ENCODE measurements around the gene CLMN. TPM values are rescaled to one million over a fixed set of nuclear protein-coding genes. Genes with fewer than 3 reads are reported as not detected.
"Not testable (repeated sequence)": the region's sequence is repeated elsewhere in the genome, so short reads cannot be mapped to it uniquely, and the experiment has no call there.

CLMN gene
- total RNA-seq, 2 experiments from 2014 or later: 0.75 to 1.5 TPM

DNA sequence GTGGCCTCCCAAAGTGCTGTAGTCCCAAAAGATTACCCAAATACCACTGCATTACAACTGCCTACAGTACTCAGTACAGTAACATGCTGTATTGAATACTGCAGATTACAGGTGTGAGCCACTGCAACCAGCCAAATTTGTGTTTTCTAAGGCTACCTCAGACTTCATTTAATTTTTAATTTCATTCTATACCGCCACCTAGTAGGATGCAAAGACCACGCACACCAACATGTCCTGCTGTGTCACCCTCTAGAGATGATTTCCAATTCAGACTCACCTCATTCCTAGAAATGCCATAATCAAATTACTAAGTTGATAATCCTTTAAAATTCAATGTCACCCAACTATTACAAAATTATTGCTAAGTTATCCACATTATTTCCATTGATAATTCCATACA, 177.5 kb downstream of the CLMN start:
- POLR2A ChIA-PET: no interaction called here
- ATAC-seq (no peak), DNase-seq (no peak)
- intact Hi-C loops (cut with DNase I, micrococcal nuclease): no loop called here
- H3K36me3 Mint-ChIP-seq (ENCODE audit: low read depth): peaks cover 31% of the 10 kb centered on the region
- H3K9me3 Mint-ChIP-seq (ENCODE audit: low read depth): peaks cover 17% of the 10 kb centered on the region
- H3K27me3 Mint-ChIP-seq: no peaks in the 10 kb centered on the region
- H3K4me3 Mint-ChIP-seq: no peak overlapping the region
- peaks cover 77% of the 10 kb centered on the region for H3K4me1 Mint-ChIP-seq
- H3K27ac Mint-ChIP-seq: no peak overlapping the region
- CTCF ChIA-PET: interaction anchor here (0.6 to 2.1 kb wide), 2 partner anchors 14 to 300 kb away, joined by 3 to 5 read pairs; no protein-coding TSS in a partner anchor

DNA sequence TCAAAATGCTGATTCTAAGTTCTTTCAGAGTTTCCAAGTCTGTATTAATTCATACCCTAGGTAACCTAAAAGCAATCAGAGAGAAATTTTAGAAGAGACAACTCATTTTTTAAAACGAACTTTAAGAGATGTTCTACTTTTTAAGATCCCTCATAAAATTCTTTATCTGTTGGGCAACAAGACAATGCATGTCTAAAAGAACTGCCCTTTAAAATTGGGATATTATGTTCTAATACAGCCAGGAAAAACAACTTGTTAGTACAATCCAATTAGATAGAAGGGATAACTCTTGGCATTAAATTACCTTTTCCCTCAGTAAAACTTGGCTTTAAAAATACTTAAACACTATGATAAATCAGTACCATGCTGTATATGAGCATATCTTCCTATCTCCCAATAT, 178.0 kb downstream of the CLMN start:
- peaks cover 16% of the 10 kb centered on the region for H3K9me3 Mint-ChIP-seq (ENCODE audit: low read depth)
- intact Hi-C loops (cut with DNase I, micrococcal nuclease): no loop called here
- no peak for ATAC-seq
- POLR2A ChIA-PET: interaction anchor here (0.6 kb wide), 1 partner anchor 1995 kb away, joined by 4 read pairs; no protein-coding TSS in a partner anchor
- no peak overlapping the region for H3K4me3 Mint-ChIP-seq
- H3K36me3 Mint-ChIP-seq (ENCODE audit: low read depth): peaks cover 31% of the 10 kb centered on the region
- no peaks in the 10 kb centered on the region for H3K27me3 Mint-ChIP-seq
- CTCF ChIA-PET: interaction anchor here (1.1 to 2.1 kb wide), 2 partner anchors 7 to 14 kb away, joined by 3 to 5 read pairs; no protein-coding TSS in a partner anchor
- no peak for DNase-seq
- H3K4me1 Mint-ChIP-seq: peaks cover 77% of the 10 kb centered on the region
- H3K27ac Mint-ChIP-seq: no peak overlapping the region

DNA sequence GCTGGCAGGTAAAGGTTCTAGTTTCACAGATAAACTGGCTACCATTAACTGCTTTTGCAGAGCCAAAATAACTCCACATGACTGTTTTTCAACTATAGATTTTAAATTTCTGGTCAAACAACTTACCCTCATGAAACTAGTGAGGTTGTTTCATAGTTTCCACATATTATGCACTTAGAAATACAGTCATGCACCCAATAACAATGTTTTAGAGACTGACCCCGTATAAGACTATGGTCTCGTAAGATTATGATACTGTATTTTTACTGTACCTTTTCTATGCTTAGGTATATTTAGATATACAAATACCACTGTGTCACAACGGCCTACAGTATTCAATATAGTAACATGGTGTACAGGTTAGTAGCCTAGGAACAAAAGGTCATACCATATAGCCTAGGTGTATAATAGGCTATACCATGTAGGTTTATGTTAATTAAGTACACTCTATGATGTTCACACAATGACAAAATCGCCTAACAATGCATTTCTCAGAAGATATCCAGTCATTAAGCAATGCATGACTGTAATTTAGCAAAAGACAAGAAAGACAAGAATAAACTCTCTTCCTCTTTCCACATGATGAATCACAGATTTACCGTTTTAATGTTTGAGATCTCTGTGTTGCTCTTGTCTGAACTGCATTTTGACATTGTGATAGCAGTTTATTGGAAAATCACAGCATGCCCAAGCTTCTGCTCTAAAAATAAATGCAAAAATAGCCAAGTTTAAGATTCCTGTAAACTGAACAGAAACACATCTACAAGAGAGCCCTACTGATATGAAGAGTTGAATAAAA, 179.4 kb downstream of the CLMN start:
- peaks cover 23% of the 10 kb centered on the region for H3K36me3 Mint-ChIP-seq (ENCODE audit: low read depth)
- H3K27me3 Mint-ChIP-seq: no peaks in the 10 kb centered on the region
- DNase-seq: no peak
- no peak overlapping the region for H3K4me3 Mint-ChIP-seq
- CTCF ChIA-PET: interaction anchor here (0.6 to 2.1 kb wide), 2 partner anchors 16 to 1219 kb away, joined by 4 to 5 read pairs; no protein-coding TSS in a partner anchor
- peaks cover 76% of the 10 kb centered on the region for H3K4me1 Mint-ChIP-seq
- peak overlapping the region; percentile 52 for H3K27ac Mint-ChIP-seq
- peaks cover 6% of the 10 kb centered on the region for H3K9me3 Mint-ChIP-seq (ENCODE audit: low read depth)
- intact Hi-C loops (cut with DNase I, micrococcal nuclease): no loop called here
- peak; percentile 87 for ATAC-seq
- POLR2A ChIA-PET: no interaction called here

DNA sequence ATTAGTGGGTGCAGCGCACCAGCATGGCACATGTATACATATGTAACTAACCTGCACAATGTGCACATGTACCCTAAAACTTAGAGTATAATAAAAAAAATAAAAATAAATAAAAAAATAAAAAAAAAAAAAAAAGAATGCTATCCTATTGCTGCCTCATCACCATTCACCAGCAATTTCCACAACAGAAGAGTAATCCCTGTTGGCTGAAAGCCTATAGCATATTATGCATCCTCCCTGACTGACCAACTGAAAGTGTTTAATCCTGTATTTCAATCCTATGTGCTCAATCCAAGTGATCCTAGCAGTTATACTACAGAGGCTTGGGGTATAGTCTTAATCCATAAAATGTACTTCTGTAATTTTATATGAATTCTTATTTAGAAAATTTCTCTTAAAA, 180.8 kb downstream of the CLMN start:
- Mint-ChIP-seq H3K27ac (no peak overlapping the region), H3K9me3 (ENCODE audit: low read depth) (no peaks in the 10 kb centered on the region), H3K27me3 (no peaks in the 10 kb centered on the region), H3K36me3 (ENCODE audit: low read depth) (peaks cover 16% of the 10 kb centered on the region), H3K4me1 (peaks cover 76% of the 10 kb centered on the region), H3K4me3 (no peak overlapping the region)
- no peak for DNase-seq
- intact Hi-C loops (cut with DNase I, micrococcal nuclease): no loop called here
- ChIA-PET POLR2A (no interaction called here), CTCF (no interaction called here)
- ATAC-seq: no peak

DNA sequence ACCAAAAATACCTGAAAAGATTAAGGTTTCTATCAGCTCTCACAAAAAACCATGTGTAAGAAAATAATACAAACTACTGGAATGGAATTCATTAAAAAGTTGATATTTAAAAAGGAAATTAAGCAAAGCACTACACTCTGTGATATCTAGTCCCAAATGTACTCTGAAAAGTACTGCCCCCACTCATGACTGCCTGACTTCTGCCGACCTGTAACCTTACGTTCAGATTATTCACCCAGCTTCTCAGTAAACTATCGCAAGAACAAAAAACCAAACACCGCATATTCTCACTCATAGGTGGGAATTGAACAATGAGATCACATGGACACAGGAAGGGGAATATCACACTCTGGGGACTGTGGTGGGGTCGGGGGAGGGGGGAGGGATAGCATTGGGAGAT, 181.3 kb downstream of the CLMN start:
- Mint-ChIP-seq H3K36me3 (ENCODE audit: low read depth) (peaks cover 17% of the 10 kb centered on the region), H3K4me1 (peaks cover 72% of the 10 kb centered on the region), H3K27ac (peak overlapping the region; percentile 22)
- H3K4me3 Mint-ChIP-seq; DNase-seq; POLR2A ChIA-PET; H3K27me3 Mint-ChIP-seq; H3K9me3 Mint-ChIP-seq (ENCODE audit: low read depth); intact Hi-C loops (cut with DNase I, micrococcal nuclease); ATAC-seq: not testable (repeated sequence)
- CTCF ChIA-PET: interaction anchor here (0.7 to 1.3 kb wide), 3 partner anchors 10 to 21 kb away, joined by 3 read pairs; no protein-coding TSS in a partner anchor

DNA sequence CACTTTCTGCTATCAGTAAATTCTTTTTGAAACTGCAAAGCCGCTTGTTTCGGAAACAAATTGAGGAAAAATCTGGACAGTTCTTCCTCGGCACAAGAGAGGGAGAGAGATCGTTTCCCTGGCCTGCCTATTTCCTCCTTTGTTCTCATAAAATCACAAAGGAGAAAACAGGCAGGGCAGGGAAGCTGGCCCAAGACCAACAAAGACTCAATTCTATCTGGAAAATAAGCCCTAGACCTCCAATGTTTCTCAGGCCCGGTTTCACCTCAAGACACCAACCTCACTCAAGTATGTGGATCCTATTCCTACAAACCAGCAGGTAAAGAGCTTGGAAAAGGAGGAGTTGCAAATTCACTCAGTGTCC, 181.9 kb downstream of the CLMN start:
- intact Hi-C loops (cut with DNase I, micrococcal nuclease): no loop called here
- Mint-ChIP-seq H3K27ac (no peak overlapping the region), H3K27me3 (no peaks in the 10 kb centered on the region), H3K4me3 (no peak overlapping the region), H3K4me1 (peaks cover 69% of the 10 kb centered on the region), H3K9me3 (ENCODE audit: low read depth) (no peaks in the 10 kb centered on the region), H3K36me3 (ENCODE audit: low read depth) (peaks cover 24% of the 10 kb centered on the region)
- CTCF ChIA-PET: interaction anchor here (0.7 to 1.3 kb wide), 4 partner anchors 9 to 20 kb away, joined by 3 to 6 read pairs (median 3); no protein-coding TSS in a partner anchor
- no peak for ATAC-seq
- no peak for DNase-seq
- POLR2A ChIA-PET: no interaction called here

DNA sequence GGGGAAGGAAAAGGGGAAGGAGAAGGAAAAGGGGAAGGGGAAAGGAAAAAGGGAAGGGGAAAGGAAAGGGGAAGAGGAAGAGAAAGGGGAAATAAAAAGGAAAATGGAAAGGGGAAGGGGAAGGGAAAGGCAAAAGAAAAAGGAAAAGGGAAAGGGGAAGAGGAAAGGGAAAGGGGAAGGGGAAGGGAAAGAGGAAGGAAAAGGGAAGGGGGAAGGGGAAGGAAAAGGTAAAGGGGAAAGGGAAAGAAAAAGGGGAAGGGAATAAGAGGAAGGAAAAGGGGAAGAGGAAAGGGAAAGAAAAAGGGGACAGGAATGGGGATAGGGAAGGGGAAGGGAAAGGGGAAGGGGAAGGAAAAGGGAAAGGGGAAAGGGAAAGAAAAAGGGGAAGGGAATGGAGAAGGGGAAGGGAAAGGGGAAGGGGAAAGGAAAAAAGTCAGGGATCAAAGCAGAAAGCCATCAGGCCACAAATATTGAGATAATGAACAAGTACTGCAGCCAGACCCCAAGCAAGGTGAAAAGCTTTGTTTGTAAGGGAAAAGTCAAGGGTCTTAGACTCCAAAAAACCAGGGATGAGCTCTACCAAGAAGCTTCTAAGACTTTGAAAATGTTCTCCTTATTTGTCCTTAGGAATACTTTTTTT, 182.4 kb downstream of the CLMN start:
- DNase-seq: no peak
- H3K4me1 Mint-ChIP-seq: peaks cover 65% of the 10 kb centered on the region
- no peaks in the 10 kb centered on the region for H3K27me3 Mint-ChIP-seq
- CTCF ChIA-PET: interaction anchor here (0.9 to 1.3 kb wide), 3 partner anchors 12 to 20 kb away, joined by 3 to 6 read pairs (median 3); no protein-coding TSS in a partner anchor
- intact Hi-C loops (cut with DNase I, micrococcal nuclease): no loop called here
- no peaks in the 10 kb centered on the region for H3K9me3 Mint-ChIP-seq (ENCODE audit: low read depth)
- ATAC-seq: no peak
- no peak overlapping the region for H3K4me3 Mint-ChIP-seq
- POLR2A ChIA-PET: no interaction called here
- no peak overlapping the region for H3K27ac Mint-ChIP-seq
- H3K36me3 Mint-ChIP-seq (ENCODE audit: low read depth): peaks cover 28% of the 10 kb centered on the region

DNA sequence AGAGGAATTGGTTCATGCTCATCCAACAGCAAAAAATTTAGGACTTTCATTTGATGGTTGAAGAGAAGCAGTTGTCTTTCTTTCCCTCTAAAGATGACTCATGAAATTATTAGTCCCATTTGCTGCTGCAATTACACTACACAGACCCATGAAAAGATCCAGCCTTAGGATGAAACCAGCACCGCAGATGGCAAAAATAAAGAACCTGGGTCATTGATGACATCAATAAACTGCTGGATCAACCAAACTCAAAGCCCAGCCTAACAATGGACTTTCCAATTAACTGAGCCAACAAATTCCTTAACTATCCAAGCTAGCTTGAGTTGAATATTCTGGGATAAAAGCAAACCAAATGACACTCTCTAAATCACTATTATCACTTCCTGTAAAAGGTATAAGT, 183.1 kb downstream of the CLMN start:
- Mint-ChIP-seq H3K4me1 (peaks cover 61% of the 10 kb centered on the region), H3K9me3 (ENCODE audit: low read depth) (no peaks in the 10 kb centered on the region), H3K27ac (no peak overlapping the region), H3K27me3 (no peaks in the 10 kb centered on the region), H3K4me3 (no peak overlapping the region), H3K36me3 (ENCODE audit: low read depth) (peaks cover 31% of the 10 kb centered on the region)
- POLR2A ChIA-PET: no interaction called here
- ATAC-seq (no peak), DNase-seq (no peak)
- CTCF ChIA-PET: no interaction called here
- intact Hi-C loops (cut with DNase I, micrococcal nuclease): no loop called here

DNA sequence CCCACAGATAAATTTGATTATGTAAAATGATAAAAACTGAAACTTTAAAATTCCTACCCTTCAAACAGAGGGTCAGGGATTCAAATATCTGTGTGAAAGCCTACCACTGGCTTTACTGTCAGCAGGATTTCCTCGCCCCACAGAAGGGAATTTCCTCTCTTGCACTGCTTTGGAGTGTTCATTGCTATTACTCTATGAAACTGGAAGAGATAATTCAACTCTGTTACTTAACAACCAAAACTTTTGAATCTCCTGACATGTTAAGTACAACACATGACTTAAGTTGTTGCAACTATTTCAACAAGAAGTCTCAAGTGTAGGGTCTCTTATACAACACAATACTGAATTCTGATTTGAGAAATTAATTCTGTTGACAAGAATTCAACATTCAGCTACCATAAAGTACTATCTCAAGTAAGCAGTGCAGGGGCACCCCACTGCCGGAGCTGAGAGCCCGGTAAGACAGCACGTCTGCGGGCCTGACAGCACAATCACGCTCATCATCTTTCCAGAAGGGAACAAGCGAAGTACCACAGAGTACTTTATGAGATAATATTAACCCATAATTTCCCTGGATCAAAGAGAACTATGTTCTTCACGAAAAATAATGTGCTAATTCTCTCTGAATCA, 185.3 kb downstream of the CLMN start:
- Mint-ChIP-seq H3K4me1 (peaks cover 42% of the 10 kb centered on the region), H3K36me3 (ENCODE audit: low read depth) (peaks cover 36% of the 10 kb centered on the region), H3K9me3 (ENCODE audit: low read depth) (no peaks in the 10 kb centered on the region), H3K27me3 (no peaks in the 10 kb centered on the region), H3K27ac (peak overlapping the region; percentile 15), H3K4me3 (no peak overlapping the region)
- ATAC-seq (no peak), DNase-seq (no peak)
- ChIA-PET POLR2A (no interaction called here), CTCF (interaction anchor here (0.7 kb wide), 1 partner anchor 62 kb away, joined by 3 read pairs; no protein-coding TSS in a partner anchor)
- intact Hi-C loops (cut with DNase I, micrococcal nuclease): no loop called here

DNA sequence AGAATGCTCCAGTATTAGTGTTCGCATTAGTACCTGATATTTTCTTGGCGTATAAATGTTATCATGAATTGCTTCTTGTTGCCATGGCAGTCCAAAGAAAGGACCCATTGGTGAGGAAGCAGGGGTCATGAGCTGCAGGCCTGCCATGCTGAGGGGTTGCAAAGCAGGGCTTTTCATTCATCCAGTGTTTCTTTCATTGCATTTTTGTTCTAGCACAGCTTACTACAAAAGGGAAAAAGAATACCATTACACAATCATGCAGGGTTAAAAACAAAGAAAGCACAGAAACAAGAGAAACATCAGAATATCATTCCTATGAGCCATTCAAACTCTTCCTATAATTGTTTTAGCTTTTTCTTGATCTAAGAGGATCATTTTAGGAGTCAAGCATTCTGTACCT, 186.4 kb downstream of the CLMN start:
- no peak for ATAC-seq
- no peak overlapping the region for H3K27ac Mint-ChIP-seq
- CTCF ChIA-PET: interaction anchor here (0.6 to 0.7 kb wide), 3 partner anchors 28 to 123 kb away, joined by 3 to 4 read pairs (median 3); no protein-coding TSS in a partner anchor
- no peaks in the 10 kb centered on the region for H3K27me3 Mint-ChIP-seq
- no peak for DNase-seq
- H3K4me1 Mint-ChIP-seq: peaks cover 45% of the 10 kb centered on the region
- H3K36me3 Mint-ChIP-seq (ENCODE audit: low read depth): peaks cover 42% of the 10 kb centered on the region
- H3K9me3 Mint-ChIP-seq (ENCODE audit: low read depth): no peaks in the 10 kb centered on the region
- no peak overlapping the region for H3K4me3 Mint-ChIP-seq
- intact Hi-C loops (cut with DNase I, micrococcal nuclease): no loop called here
- POLR2A ChIA-PET: no interaction called here

DNA sequence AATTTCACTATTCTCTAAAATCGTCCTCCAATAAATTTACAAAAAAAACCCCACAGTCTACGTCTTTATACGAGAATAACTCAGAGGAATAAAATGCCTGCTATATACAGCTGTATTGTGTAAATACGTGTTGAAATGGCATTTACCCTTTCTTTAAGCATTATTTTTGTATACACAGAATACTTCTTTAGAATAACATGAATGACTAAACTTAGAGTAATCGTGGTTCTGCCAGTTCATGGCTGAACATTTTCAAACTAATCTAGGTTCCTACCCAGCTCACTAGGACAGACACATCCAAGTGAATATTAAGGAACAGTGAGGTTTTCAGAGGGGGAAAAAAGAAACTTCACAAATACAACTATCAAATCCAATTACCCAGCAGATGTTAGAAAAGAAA, 186.9 kb downstream of the CLMN start:
- ATAC-seq (no peak), DNase-seq (no peak)
- H3K27ac Mint-ChIP-seq: peak overlapping the region; percentile 42
- H3K27me3 Mint-ChIP-seq: no peaks in the 10 kb centered on the region
- POLR2A ChIA-PET: no interaction called here
- intact Hi-C loops (cut with DNase I, micrococcal nuclease): no loop called here
- CTCF ChIA-PET: interaction anchor here (0.7 kb wide), 1 partner anchor 28 kb away, joined by 3 read pairs; no protein-coding TSS in a partner anchor
- H3K4me1 Mint-ChIP-seq: peaks cover 47% of the 10 kb centered on the region
- H3K36me3 Mint-ChIP-seq (ENCODE audit: low read depth): peaks cover 45% of the 10 kb centered on the region
- H3K9me3 Mint-ChIP-seq (ENCODE audit: low read depth): no peaks in the 10 kb centered on the region
- no peak overlapping the region for H3K4me3 Mint-ChIP-seq

All from activated CD4-positive, alpha-beta T cell treated with anti-CD3 and anti-CD28 coated beads for 36 hours (primary cell).